IPS-18c (cell line): ENCODE results near the gene RFPL1.
"Not testable (repeated sequence)": the region's sequence is repeated elsewhere in the genome, so short reads cannot be mapped to it uniquely, and the experiment has no call there.

ENCODE experiments used
- H3K4me3 ChIP-seq: 2 replicates; pipeline ENCODE4 v1.7.0; 2013; ENCODE audit warnings: low read depth, mild to moderate bottlenecking, low read length, moderate library complexity; ENCODE audit not compliant: insufficient read depth
- H3K9me3 ChIP-seq: one replicate; pipeline ENCODE4 v1.6.1; 2013; ENCODE audit warnings: mild to moderate bottlenecking, low read length, moderate library complexity; ENCODE audit not compliant: control insufficient read depth, insufficient read depth

Gene RFPL1

GRCh38 chr22:29485448-29485847 is 47.1 kb downstream of the RFPL1 start:
- Histone ChIP-seq H3K4me3 (no peak overlapping the region), H3K9me3 (peaks cover 4% of the 10 kb centered on the region)

GRCh38 chr22:29487426-29487986 is 49.1 kb downstream of the RFPL1 start:
- no peak overlapping the region for H3K4me3 ChIP-seq

GRCh38 chr22:29489127-29489780 is 50.9 kb downstream of the RFPL1 start:
- H3K4me3 ChIP-seq = not testable (repeated sequence)

More at GRCh38 chr22:29487426-29487986, 49.1 kb downstream of the RFPL1 start:
- no peaks in the 10 kb centered on the region for H3K9me3 ChIP-seq

GRCh38 chr22:29491012-29491411 is 52.6 kb downstream of the RFPL1 start:
- Histone ChIP-seq H3K9me3 (no peaks in the 10 kb centered on the region), H3K4me3 (no peak overlapping the region)

More at GRCh38 chr22:29489127-29489780, 50.9 kb downstream of the RFPL1 start:
- H3K9me3 ChIP-seq = not testable (repeated sequence)
